Adrenal gland (tissue), 5 donors: Measurements from ENCODE around the gene ZDHHC11B.

Source experiments
- CTCF ChIP-seq, 6 experiments: fragments of 450-650 bp in 4 of 6; fragments of 200-600 bp in 2 of 6; sonication (generic) in 1 of 6; IDR thresholded peaks; 1 replicate in 5 of 6; 2 replicates in 1 of 6; pipeline versions ENCODE4 v1.5.1 to v1.8.0; 2016 to 2021; ENCODE audit warnings: antibody characterized with exemption in 6 of 6, mild to moderate bottlenecking in 2 of 6, moderate library complexity in 1 of 6
- POLR2A ChIP-seq, 2 donors: fragments of 450-650 bp; IDR thresholded peaks; one replicate each; pipeline ENCODE4 v1.6.1; 2017; ENCODE audit warnings: antibody characterized with exemption in 2 of 2, mild to moderate bottlenecking in 2 of 2, moderate library complexity in 1 of 2
- donor health status: DM: no; HTN: no; CAD: no.

GRCh38 chr5:776862-777711, 7.4 kb downstream of the ZDHHC11B start:
- TF ChIP-seq POLR2A (IDR thresholded peaks at IDR 0.05) (no peak), CTCF (IDR thresholded peaks at IDR 0.05) (no peak)
